Subcutaneous abdominal adipose tissue (tissue), 5 donors: ENCODE measurements around the gene LENG9.

Experiments
- H3K27ac ChIP-seq: one replicate; pipeline ENCODE4 v1.7.0; 2013; ENCODE audit warnings: low read depth, mild to moderate bottlenecking, inconsistent platforms, low read length, moderate library complexity
- H3K27me3 ChIP-seq, 5 donors: one replicate each; pipeline ENCODE4 v1.7.0; 2013; ENCODE audit warnings: low read length in 5 of 5, inconsistent platforms in 1 of 5; ENCODE audit not compliant: control insufficient read depth in 5 of 5, insufficient read depth in 4 of 5
- H3K36me3 ChIP-seq, 5 donors: one replicate each; pipeline ENCODE4 v1.7.0; 2013; ENCODE audit warnings: low read length in 5 of 5; ENCODE audit not compliant: control insufficient read depth in 5 of 5, insufficient read depth in 5 of 5
- H3K4me1 ChIP-seq, 5 donors: one replicate each; pipeline ENCODE4 v1.7.0; 2013; ENCODE audit warnings: low read length in 5 of 5, mild to moderate bottlenecking in 3 of 5, moderate library complexity in 1 of 5; ENCODE audit not compliant: control insufficient read depth in 5 of 5, insufficient read depth in 5 of 5
- H3K4me3 ChIP-seq, 5 donors: one replicate each; pipeline ENCODE4 v1.7.0; 2013; ENCODE audit warnings: low read length in 5 of 5, low read depth in 1 of 5
- H3K9ac ChIP-seq, 5 donors: one replicate each; pipeline ENCODE4 v1.7.0; 2013; ENCODE audit warnings: low read length in 5 of 5, mild to moderate bottlenecking in 4 of 5, moderate library complexity in 3 of 5
- H3K9me3 ChIP-seq, 5 donors: one replicate each; pipeline ENCODE4 v1.7.0; 2013; ENCODE audit warnings: low read length in 5 of 5; ENCODE audit not compliant: control insufficient read depth in 5 of 5
- donor health status: healthy.
- donor health status: healthy.
- donor health status: healthy.
- donor health status: healthy.
- donor health status: healthy.

LENG9 gene

GRCh38 chr19:54431255-54431838 lies 32.2 kb downstream of the LENG9 start:
- H3K27ac ChIP-seq, result no peak overlapping the region
- peaks cover 8 to 24% (median 19%) of the 10 kb centered on the region in 5 donors for H3K27me3 ChIP-seq
- no peaks in the 10 kb centered on the region for H3K9me3 ChIP-seq
- H3K4me3 ChIP-seq, result peak overlapping the region in 1 of 5 donors; percentile 45
- H3K9ac ChIP-seq, result no peak overlapping the region
- peaks cover 2 to 38% (median 25%) of the 10 kb centered on the region in 5 donors for H3K4me1 ChIP-seq
- no peaks in the 10 kb centered on the region for H3K36me3 ChIP-seq

DNA sequence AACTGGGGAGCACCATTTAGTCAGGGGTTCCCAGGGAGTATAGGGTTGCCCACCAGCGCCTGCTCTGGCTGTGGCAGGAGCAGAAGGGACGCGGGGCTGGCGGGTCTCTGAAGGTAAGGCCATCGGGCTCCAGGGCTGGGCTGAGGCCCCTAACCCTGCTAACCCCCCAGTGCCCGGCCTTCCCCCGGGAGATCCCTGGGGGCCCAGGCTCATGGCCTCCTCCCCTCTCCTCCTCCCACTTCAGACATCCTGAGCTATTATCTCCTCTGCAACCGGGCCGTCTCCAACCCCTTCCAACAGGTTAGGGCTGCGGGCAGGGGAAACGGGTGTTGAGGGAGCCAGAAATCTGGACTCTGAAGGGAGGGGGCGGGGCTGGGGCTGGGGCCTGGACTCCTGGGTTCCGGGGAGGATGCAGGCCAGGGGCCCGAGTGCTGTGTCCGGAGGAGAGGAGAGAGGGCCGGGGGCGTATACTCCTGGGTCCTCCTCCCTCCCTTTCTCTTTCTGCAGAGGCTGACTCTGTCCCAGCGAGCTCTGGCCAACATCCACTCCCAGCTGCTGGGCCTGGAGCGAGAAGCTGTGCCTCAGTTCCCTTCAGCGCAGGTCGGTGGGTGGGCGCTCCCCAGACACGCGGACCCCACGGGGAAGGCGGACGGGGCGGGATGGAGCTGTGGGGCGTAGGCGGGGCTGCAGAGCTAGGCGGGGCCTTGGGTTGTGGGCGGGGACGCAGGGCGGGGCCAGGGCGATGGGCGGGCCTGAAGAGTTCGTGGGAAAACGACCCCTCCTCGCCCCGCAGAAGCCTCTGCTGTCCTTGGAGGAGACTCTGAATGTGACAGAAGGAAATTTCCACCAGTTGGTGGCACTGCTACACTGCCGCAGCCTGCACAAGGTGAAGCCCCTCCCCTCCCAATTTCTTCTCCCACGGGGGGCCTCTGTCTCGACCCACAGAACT lies 33.0 kb downstream of the LENG9 start:
- Histone ChIP-seq H3K4me3 (peak overlapping the region in 4 of 5 donors; percentile 32 to 51 (median 44)), H3K27me3 (peaks cover 8 to 27% (median 24%) of the 10 kb centered on the region in 5 donors), H3K4me1 (peaks cover 2 to 31% (median 24%) of the 10 kb centered on the region in 5 donors), H3K9me3 (no peaks in the 10 kb centered on the region), H3K9ac (no peak overlapping the region), H3K27ac (no peak overlapping the region), H3K36me3 (no peaks in the 10 kb centered on the region)

DNA sequence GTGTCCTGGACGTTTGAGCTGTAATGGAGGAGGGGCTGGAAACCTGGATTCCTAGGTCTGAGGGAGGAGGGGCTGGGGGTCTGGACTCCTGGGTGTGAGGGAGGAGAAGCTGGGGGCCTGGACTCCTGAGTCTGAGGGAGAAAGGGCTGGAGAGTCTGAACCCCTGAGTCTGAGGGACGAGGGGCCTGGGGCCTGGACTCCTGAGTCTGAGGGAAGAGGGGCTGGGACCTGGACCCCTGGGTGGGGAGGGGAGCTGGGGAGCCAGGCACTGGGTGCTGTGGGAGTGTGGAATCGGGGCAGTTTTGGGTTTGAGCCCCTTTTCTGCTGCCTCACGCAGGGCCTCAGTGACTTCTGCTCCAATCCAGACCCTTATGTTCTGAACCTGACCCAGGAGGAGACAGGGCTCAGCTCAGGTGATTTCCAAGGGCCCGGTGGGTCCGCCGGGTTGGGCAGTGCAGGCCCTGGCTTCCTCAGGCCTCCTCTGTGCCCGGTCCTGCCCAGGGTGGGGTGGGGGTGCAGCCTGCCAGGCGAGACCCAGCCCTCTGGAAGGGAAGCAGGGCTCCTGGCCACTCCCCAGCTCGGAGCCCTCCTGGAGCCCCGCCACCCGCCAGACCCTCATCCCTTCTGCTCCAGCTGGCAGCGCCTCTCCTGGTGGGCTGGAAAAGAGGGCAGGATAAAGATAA lies 33.9 kb downstream of the LENG9 start:
- H3K27me3 ChIP-seq, result peaks cover 8 to 34% (median 24%) of the 10 kb centered on the region in 5 donors
- no peak overlapping the region for H3K27ac ChIP-seq
- no peaks in the 10 kb centered on the region for H3K36me3 ChIP-seq
- H3K9ac ChIP-seq, result no peak overlapping the region
- peaks cover 2 to 22% (median 19%) of the 10 kb centered on the region in 5 donors for H3K4me1 ChIP-seq
- no peak overlapping the region for H3K4me3 ChIP-seq
- H3K9me3 ChIP-seq, result no peaks in the 10 kb centered on the region

- Histone ChIP-seq H3K27ac (no peak overlapping the region), H3K4me1 (peaks cover 0 to 19% (median 16%) of the 10 kb centered on the region in 5 donors), H3K36me3 (no peaks in the 10 kb centered on the region), H3K9ac (no peak overlapping the region), H3K4me3 (no peak overlapping the region), H3K9me3 (no peaks in the 10 kb centered on the region), H3K27me3 (peaks cover 8 to 36% (median 24%) of the 10 kb centered on the region in 5 donors)
Measured at GRCh38 chr19:54429176-54429495, 34.4 kb downstream of the LENG9 start.

DNA sequence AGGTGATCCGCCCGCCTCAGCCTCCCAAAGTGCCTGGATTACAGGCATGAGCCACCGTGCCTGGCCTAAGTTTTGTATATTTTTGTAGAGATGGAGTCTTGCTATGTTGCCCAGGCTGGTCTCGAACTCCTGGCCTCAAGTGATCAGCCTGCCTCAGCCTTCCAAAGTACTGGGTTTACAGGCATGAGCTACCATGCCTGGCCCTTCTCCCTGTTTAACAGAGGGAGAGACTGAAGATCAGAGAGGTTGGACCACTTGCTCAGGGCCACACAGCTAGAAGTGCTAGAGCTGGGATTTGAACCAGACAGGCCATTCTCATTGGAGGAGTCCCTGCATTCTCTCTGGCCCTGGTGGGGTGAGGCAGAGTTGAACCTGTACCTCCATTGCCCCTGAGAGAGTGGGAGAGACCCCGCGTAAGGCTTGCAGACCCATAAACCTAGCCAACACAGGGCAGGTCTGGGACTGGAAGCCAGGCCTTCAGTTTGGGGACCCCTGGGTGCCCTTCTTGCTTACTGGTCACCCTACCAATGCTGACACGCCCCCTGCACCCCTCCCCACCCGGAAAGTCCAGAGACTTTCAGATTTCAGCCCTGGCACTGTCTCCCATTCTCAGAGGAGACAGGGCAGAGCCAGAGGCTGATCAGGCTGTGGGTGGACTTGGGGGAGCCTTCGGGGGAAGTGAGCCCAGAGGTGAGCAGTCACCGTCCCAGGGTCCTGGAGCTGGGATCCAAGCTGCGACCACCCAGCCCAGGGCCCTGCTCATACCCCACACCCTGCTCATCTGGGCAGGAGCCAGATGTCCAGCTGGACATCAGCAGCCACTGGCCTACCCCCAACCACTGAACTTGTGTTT lies 35.0 kb downstream of the LENG9 start:
- Histone ChIP-seq H3K9ac (no peak overlapping the region), H3K9me3 (no peaks in the 10 kb centered on the region), H3K4me1 (peaks cover 0 to 19% (median 15%) of the 10 kb centered on the region in 5 donors), H3K4me3 (no peak overlapping the region), H3K27ac (no peak overlapping the region), H3K36me3 (no peaks in the 10 kb centered on the region), H3K27me3 (peaks cover 8 to 36% (median 24%) of the 10 kb centered on the region in 5 donors)

- Histone ChIP-seq H3K4me3 (no peak overlapping the region), H3K9ac (no peak overlapping the region), H3K27me3 (peaks cover 8 to 36% (median 24%) of the 10 kb centered on the region in 5 donors), H3K27ac (no peak overlapping the region), H3K9me3 (no peaks in the 10 kb centered on the region), H3K36me3 (no peaks in the 10 kb centered on the region), H3K4me1 (peaks cover 0 to 19% (median 15%) of the 10 kb centered on the region in 5 donors)
Measured at GRCh38 chr19:54427586-54427985, 36.0 kb downstream of the LENG9 start.

DNA sequence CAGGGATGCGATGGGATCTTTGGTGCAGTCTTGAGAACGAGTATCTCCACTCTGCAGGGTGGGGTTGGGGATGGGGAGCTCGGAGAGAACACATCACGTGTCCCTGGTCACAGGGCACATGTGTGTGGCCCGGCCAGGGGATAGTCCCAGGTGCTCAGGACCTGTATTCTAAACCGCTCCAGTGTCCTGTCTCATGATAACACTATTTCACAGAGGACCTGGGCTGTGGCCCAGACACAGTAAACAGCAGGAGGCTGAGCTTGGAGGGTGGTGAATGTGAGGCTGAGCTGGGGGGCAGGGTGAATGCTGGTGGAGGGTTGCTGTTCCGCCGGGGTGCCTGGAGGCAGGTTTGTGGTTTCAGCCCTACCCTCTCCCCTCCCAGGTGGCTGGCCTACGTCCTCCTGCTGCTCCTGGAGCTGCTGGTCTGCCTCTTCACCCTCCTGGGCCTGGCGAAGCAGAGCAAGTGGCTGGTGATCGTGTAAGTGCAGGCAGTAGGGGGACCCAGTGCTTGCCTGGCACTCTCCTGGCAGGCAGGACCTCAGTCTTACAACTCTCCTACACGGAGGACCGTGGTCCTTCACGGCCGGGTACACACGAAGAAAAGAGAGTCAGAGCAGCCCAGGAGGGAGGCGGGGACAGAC lies 37.2 kb downstream of the LENG9 start:
- Histone ChIP-seq H3K9ac (no peak overlapping the region), H3K27me3 (peaks cover 15 to 45% (median 26%) of the 10 kb centered on the region in 5 donors), H3K27ac (no peak overlapping the region), H3K4me3 (no peak overlapping the region), H3K36me3 (no peaks in the 10 kb centered on the region), H3K4me1 (peaks cover 0 to 17% (median 13%) of the 10 kb centered on the region in 5 donors), H3K9me3 (no peaks in the 10 kb centered on the region)

GRCh38 chr19:54425382-54425723 lies 38.2 kb downstream of the LENG9 start:
- no peak overlapping the region for H3K27ac ChIP-seq
- peaks cover 0 to 12% (median 9%) of the 10 kb centered on the region in 5 donors for H3K4me1 ChIP-seq
- H3K9me3 ChIP-seq, result no peaks in the 10 kb centered on the region
- H3K27me3 ChIP-seq, result peaks cover 23 to 52% (median 32%) of the 10 kb centered on the region in 5 donors
- H3K36me3 ChIP-seq, result no peaks in the 10 kb centered on the region
- no peak overlapping the region for H3K4me3 ChIP-seq
- no peak overlapping the region for H3K9ac ChIP-seq
